ENCODE data around the gene VSIG10.

DNA sequence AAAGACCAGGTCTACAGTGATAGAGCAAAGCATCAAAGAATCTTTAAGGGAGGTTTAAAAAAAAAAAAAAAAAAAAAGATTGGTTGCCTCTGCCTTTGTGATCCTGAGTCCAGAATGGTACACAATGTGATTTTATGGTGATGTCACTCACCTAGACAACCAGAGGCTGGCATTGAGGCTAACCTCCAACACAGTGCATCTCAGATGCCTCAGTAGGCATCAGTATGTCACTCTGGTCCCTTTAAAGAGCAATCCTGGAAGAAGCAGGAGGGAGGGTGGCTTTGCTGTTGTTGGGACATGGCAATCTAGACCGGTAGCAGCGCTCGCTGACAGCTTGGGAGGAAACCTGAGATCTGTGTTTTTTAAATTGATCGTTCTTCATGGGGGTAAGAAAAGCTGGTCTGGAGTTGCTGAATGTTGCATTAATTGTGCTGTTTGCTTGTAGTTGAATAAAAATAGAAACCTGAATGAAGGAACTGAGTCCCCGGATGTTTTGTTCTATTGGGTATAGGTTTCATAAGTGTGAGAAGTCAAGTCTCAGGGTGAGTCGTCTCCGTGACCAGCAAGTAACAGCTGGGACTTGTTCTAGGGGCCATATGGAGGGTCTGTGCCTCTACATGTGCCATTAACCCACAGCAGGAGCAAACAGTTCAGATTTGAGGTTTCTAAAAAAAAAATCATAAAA is 41.4 kb upstream of the VSIG10 start:
- TF ChIP-seq CTCF (IDR thresholded peaks at IDR 0.05; ENCODE audit: insufficient read depth, low read length), result no peak
- TF ChIP-seq, protein P1, sequence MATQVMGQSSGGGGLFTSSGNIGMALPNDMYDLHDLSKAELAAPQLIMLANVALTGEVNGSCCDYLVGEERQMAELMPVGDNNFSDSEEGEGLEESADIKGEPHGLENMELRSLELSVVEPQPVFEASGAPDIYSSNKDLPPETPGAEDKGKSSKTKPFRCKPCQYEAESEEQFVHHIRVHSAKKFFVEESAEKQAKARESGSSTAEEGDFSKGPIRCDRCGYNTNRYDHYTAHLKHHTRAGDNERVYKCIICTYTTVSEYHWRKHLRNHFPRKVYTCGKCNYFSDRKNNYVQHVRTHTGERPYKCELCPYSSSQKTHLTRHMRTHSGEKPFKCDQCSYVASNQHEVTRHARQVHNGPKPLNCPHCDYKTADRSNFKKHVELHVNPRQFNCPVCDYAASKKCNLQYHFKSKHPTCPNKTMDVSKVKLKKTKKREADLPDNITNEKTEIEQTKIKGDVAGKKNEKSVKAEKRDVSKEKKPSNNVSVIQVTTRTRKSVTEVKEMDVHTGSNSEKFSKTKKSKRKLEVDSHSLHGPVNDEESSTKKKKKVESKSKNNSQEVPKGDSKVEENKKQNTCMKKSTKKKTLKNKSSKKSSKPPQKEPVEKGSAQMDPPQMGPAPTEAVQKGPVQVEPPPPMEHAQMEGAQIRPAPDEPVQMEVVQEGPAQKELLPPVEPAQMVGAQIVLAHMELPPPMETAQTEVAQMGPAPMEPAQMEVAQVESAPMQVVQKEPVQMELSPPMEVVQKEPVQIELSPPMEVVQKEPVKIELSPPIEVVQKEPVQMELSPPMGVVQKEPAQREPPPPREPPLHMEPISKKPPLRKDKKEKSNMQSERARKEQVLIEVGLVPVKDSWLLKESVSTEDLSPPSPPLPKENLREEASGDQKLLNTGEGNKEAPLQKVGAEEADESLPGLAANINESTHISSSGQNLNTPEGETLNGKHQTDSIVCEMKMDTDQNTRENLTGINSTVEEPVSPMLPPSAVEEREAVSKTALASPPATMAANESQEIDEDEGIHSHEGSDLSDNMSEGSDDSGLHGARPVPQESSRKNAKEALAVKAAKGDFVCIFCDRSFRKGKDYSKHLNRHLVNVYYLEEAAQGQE (IDR thresholded peaks at IDR 0.05; ENCODE audit: insufficient replicate concordance, low read depth), result no peak
- no peak; the same call in 1 of the 2 replicates for TF ChIP-seq POLR2AphosphoS5 (IDR thresholded peaks at IDR 0.05; ENCODE audit: low read depth)
- TF ChIP-seq GABPA (IDR thresholded peaks at IDR 0.05; ENCODE audit: low read depth), result no peak
- no peak for TF ChIP-seq SPI1 (IDR thresholded peaks at IDR 0.05; ENCODE audit: borderline replicate concordance, low read depth)

Measured in HL-60 (cell line).